WTC11 (cell line): ENCODE measurements around the gene C4BPA. TPM values are rescaled to one million over a fixed set of nuclear protein-coding genes. Genes with fewer than 3 reads are reported as not detected.

ENCODE experiments used
- ATAC-seq: fragments of 200-7000 bp; cut with Tn5 transposase; 2 replicates; pipeline ENCODE4 v1.10.0; 2021; ENCODE audit warnings: mild to moderate bottlenecking, moderate library complexity
- CTCF ChIA-PET: fragments of 300-600 bp; sonication (Branson Sonifier 250); formaldehyde crosslinking; loops from one replicate; lab custom pipeline; 2021; ENCODE audit warnings: antibody characterized with exemption; lab: Charles Lee
- POLR2A ChIA-PET: fragments of 350-600 bp; sonication (Branson Sonifier 250); formaldehyde crosslinking; loops from one replicate; lab custom pipeline; 2021; ENCODE audit warnings: antibody characterized with exemption; lab: Charles Lee
- DNase-seq: peaks from one replicate; pipeline ENCODE4 v3.0.0; 2021; ENCODE audit warnings: low spot score
- H3K27ac Mint-ChIP-seq: 2 replicates; pipeline ENCODE4 v1.8.0; 2021; ENCODE audit warnings: mixed read lengths
- H3K27me3 Mint-ChIP-seq: 2 replicates; pipeline ENCODE4 v1.8.0; 2021; ENCODE audit warnings: low read depth, mild to moderate bottlenecking, moderate library complexity, mixed read lengths
- H3K36me3 Mint-ChIP-seq: 2 replicates; pipeline ENCODE4 v1.8.0; 2021; ENCODE audit warnings: mixed read lengths
- H3K4me1 Mint-ChIP-seq: 2 replicates; pipeline ENCODE4 v1.8.0; 2022; ENCODE audit warnings: mixed read lengths
- H3K4me3 Mint-ChIP-seq: 2 replicates; pipeline ENCODE4 v1.8.0; 2021; ENCODE audit warnings: mild to moderate bottlenecking, moderate library complexity, mixed read lengths
- H3K9me3 Mint-ChIP-seq: 2 replicates; pipeline ENCODE4 v1.8.0; 2021; ENCODE audit warnings: mixed read lengths
- CREM ChIP-seq: sonication (generic); formaldehyde crosslinking; IDR thresholded peaks from 2 replicates; pipeline ENCODE4 v1.8.1; 2022; ENCODE audit warnings: mild to moderate bottlenecking, missing genetic modification reagents, moderate library complexity
- EMX1 ChIP-seq: fragments of 250-450 bp; sonication (Bioruptor Pico); IDR thresholded peaks from 2 replicates; pipeline ENCODE4 v1.8.0; 2021; ENCODE audit warnings: mild to moderate bottlenecking
- GTF2I ChIP-seq: fragments of 250-450 bp; sonication (Bioruptor Pico); conservative IDR thresholded peaks from 2 replicates; pipeline ENCODE4 v1.4.0; 2021; ENCODE audit warnings: mild to moderate bottlenecking
- IRF1 ChIP-seq: sonication (generic); formaldehyde crosslinking; IDR thresholded peaks from 2 replicates; pipeline ENCODE4 v1.8.0; 2023; ENCODE audit warnings: missing genetic modification reagents
- JAZF1 ChIP-seq: fragments of 250-450 bp; sonication (Bioruptor Pico); IDR thresholded peaks from 2 replicates; pipeline ENCODE4 v1.9.0; 2021; ENCODE audit warnings: moderate library complexity, mild to moderate bottlenecking, inconsistent platforms
- NR2C2 ChIP-seq: sonication (generic); formaldehyde crosslinking; IDR thresholded peaks from 2 replicates; pipeline ENCODE4 v1.8.0; 2022; ENCODE audit warnings: mild to moderate bottlenecking, missing genetic modification reagents
- PRRX2 ChIP-seq: fragments of 250-450 bp; sonication (Bioruptor Pico); IDR thresholded peaks from 2 replicates; pipeline ENCODE4 v1.8.0; 2021; ENCODE audit warnings: mild to moderate bottlenecking
- SOX15 ChIP-seq: fragments of 250-450 bp; sonication (Bioruptor Pico); IDR thresholded peaks from 2 replicates; pipeline ENCODE4 v1.9.0; 2021; ENCODE audit warnings: mild to moderate bottlenecking
- SP1 ChIP-seq: sonication (generic); formaldehyde crosslinking; conservative IDR thresholded peaks from 2 replicates; pipeline ENCODE4 v1.8.1; 2022; ENCODE audit warnings: missing genetic modification reagents
- TEAD4 ChIP-seq: sonication (generic); formaldehyde crosslinking; IDR thresholded peaks from 2 replicates; pipeline ENCODE4 v1.8.0; 2022; ENCODE audit warnings: mild to moderate bottlenecking, missing genetic modification reagents
- ZNF317 ChIP-seq: sonication (generic); formaldehyde crosslinking; IDR thresholded peaks from 2 replicates; pipeline ENCODE4 v1.8.1; 2023; ENCODE audit warnings: low read depth, mild to moderate bottlenecking, moderate library complexity, missing genetic modification reagents, borderline replicate concordance
- ZNF671 ChIP-seq: fragments of 250-450 bp; sonication (Bioruptor Pico); IDR thresholded peaks from 2 replicates; pipeline ENCODE4 v1.8.0; 2021; ENCODE audit warnings: mild to moderate bottlenecking
- total RNA-seq: library from RNA; stranded (reverse); gene quantifications from 3 replicates; pipeline ENCODE4 v1.2.3, GENCODE V29; 2021
- TF ChIP-seq, protein P1 (sequence below): fragments of 250-450 bp; sonication (Bioruptor Pico); conservative IDR thresholded peaks from 2 replicates; pipeline ENCODE4 v1.9.0; 2021; ENCODE audit warnings: mild to moderate bottlenecking
- TF ChIP-seq, protein P2 (sequence below): sonication (generic); formaldehyde crosslinking; IDR thresholded peaks from 2 replicates; pipeline ENCODE4 v1.8.1; 2022; ENCODE audit warnings: low read depth, mild to moderate bottlenecking, moderate library complexity, missing genetic modification reagents, borderline replicate concordance
- TF ChIP-seq, protein P3 (sequence below): fragments of 250-450 bp; sonication (Bioruptor Pico); IDR thresholded peaks from 2 replicates; pipeline ENCODE4 v1.9.0; 2021; ENCODE audit warnings: mild to moderate bottlenecking, borderline replicate concordance
- TF ChIP-seq, protein P4 (sequence below): sonication (generic); formaldehyde crosslinking; IDR thresholded peaks from 2 replicates; pipeline ENCODE4 v1.8.1; 2023; ENCODE audit warnings: mild to moderate bottlenecking, missing genetic modification reagents
- TF ChIP-seq, protein P5 (sequence below): sonication (generic); formaldehyde crosslinking; IDR thresholded peaks from 2 replicates; pipeline ENCODE4 v1.8.0; 2023; ENCODE audit warnings: mild to moderate bottlenecking, missing genetic modification reagents

Gene C4BPA
- total RNA-seq, 1 experiment from 2014 or later: 0.39 TPM

DNA sequence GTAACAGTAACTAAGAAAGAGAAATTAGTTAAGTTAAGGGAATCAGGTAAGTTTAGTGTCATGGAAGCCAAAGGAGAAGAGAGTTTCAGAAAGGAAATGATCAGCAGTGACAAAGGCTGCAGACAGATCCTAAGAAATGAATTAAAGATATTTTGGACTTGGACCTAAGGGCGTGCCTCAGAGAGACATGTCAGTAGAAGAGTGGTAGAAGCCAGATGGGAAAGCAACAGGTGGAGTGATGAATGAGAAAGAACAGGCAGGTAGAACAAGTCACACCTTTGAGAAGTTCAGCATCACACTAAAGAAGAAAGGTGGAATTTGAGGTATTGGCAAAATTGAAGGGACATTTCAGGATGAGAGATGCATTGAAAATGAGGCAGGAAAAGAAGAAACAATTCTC lies 1.4 kb upstream of the C4BPA start:
- no peak overlapping the region for H3K27ac Mint-ChIP-seq
- TF ChIP-seq NR2C2 (no peak), ZNF671 (CRISPR knock-in tag) (no peak)
- TF ChIP-seq, protein P1, sequence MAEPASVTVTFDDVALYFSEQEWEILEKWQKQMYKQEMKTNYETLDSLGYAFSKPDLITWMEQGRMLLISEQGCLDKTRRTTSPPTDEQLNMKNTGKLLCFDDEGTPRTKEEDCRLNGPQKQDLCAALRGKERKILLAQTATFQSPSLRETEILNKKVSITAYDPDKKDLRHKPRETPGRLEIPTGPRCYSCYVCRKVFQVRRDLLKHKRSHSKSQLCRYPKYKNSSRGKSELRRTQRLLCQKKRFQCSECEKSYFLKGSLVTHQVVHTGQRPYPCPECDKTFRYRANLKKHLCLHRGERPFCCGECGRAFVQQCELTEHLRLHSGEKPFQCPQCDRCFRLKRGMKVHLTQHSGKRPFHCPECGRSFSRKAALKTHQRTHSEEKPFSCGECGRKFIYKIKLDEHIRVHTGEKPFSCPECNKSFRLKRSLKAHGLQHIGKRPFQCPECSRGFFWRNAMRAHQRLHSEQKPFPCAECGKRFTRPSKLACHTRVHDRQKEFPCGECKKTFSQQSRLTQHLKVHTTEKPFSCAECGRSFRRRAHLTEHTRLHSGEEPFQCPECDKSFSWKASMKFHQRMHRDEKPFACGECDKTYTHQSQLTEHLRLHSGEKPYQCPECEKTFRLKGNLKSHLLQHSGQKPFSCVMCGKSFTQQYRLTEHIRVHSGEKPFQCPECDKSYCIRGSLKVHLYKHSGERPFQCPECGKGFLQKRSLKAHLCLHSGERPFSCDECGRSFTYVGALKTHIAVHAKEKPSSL (CRISPR knock-in tag): no peak
- TF ChIP-seq, all 79 proteins: peak for 0
- H3K4me3 Mint-ChIP-seq: no peak overlapping the region
- H3K9me3 Mint-ChIP-seq: peaks cover 15% of the 10 kb centered on the region
- CTCF ChIA-PET: no interaction called here
- H3K36me3 Mint-ChIP-seq: peaks cover 10% of the 10 kb centered on the region
- H3K4me1 Mint-ChIP-seq: peaks cover 6% of the 10 kb centered on the region
- ATAC-seq: no peak
- DNase-seq: no peak
- H3K27me3 Mint-ChIP-seq: peaks cover 7% of the 10 kb centered on the region
- POLR2A ChIA-PET: no interaction called here

DNA sequence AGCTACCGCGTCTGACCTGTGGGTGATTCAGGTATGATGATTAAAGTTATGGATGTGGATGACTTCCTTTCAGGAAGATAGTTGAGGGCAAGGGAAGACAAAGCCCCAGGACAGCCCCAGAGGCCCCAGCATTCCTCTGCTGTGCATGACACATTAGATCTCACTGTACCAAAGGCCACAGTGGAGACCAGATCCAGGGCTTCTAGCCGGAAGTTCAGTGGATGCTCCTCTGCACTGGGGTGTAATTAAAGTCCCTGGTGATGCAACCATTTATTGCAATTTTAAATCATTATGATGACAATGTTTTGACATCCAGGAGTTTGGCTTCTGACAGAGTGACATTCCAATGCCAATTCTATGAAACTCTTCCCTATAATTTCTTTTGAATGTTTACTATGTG lies 5.0 kb downstream of the C4BPA start:
- ChIA-PET POLR2A (no interaction called here), CTCF (no interaction called here)
- no peaks in the 10 kb centered on the region; the same call in 1 of the 2 replicates for H3K9me3 Mint-ChIP-seq
- no peaks in the 10 kb centered on the region for H3K36me3 Mint-ChIP-seq
- peaks cover 10% of the 10 kb centered on the region for H3K4me1 Mint-ChIP-seq
- H3K27ac Mint-ChIP-seq: no peak overlapping the region
- TF ChIP-seq, protein P1 (CRISPR knock-in tag): no peak
- TF ChIP-seq SP1 (no peak), GTF2I (CRISPR knock-in tag) (no peak), PRRX2 (CRISPR knock-in tag) (no peak), EMX1 (CRISPR knock-in tag) (no peak), CREM (CRISPR knock-in tag) (no peak), JAZF1 (CRISPR knock-in tag) (no peak), TEAD4 (CRISPR knock-in tag) (no peak), IRF1 (CRISPR knock-in tag) (no peak), ZNF317 (CRISPR knock-in tag) (no peak), SOX15 (CRISPR knock-in tag) (no peak)
- TF ChIP-seq, protein P2, sequence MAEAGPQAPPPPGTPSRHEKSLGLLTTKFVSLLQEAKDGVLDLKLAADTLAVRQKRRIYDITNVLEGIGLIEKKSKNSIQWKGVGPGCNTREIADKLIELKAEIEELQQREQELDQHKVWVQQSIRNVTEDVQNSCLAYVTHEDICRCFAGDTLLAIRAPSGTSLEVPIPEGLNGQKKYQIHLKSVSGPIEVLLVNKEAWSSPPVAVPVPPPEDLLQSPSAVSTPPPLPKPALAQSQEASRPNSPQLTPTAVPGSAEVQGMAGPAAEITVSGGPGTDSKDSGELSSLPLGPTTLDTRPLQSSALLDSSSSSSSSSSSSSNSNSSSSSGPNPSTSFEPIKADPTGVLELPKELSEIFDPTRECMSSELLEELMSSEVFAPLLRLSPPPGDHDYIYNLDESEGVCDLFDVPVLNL: no peak
- TF ChIP-seq, protein P3, sequence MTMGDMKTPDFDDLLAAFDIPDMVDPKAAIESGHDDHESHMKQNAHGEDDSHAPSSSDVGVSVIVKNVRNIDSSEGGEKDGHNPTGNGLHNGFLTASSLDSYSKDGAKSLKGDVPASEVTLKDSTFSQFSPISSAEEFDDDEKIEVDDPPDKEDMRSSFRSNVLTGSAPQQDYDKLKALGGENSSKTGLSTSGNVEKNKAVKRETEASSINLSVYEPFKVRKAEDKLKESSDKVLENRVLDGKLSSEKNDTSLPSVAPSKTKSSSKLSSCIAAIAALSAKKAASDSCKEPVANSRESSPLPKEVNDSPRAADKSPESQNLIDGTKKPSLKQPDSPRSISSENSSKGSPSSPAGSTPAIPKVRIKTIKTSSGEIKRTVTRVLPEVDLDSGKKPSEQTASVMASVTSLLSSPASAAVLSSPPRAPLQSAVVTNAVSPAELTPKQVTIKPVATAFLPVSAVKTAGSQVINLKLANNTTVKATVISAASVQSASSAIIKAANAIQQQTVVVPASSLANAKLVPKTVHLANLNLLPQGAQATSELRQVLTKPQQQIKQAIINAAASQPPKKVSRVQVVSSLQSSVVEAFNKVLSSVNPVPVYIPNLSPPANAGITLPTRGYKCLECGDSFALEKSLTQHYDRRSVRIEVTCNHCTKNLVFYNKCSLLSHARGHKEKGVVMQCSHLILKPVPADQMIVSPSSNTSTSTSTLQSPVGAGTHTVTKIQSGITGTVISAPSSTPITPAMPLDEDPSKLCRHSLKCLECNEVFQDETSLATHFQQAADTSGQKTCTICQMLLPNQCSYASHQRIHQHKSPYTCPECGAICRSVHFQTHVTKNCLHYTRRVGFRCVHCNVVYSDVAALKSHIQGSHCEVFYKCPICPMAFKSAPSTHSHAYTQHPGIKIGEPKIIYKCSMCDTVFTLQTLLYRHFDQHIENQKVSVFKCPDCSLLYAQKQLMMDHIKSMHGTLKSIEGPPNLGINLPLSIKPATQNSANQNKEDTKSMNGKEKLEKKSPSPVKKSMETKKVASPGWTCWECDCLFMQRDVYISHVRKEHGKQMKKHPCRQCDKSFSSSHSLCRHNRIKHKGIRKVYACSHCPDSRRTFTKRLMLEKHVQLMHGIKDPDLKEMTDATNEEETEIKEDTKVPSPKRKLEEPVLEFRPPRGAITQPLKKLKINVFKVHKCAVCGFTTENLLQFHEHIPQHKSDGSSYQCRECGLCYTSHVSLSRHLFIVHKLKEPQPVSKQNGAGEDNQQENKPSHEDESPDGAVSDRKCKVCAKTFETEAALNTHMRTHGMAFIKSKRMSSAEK: no peak
- TF ChIP-seq, protein P4, sequence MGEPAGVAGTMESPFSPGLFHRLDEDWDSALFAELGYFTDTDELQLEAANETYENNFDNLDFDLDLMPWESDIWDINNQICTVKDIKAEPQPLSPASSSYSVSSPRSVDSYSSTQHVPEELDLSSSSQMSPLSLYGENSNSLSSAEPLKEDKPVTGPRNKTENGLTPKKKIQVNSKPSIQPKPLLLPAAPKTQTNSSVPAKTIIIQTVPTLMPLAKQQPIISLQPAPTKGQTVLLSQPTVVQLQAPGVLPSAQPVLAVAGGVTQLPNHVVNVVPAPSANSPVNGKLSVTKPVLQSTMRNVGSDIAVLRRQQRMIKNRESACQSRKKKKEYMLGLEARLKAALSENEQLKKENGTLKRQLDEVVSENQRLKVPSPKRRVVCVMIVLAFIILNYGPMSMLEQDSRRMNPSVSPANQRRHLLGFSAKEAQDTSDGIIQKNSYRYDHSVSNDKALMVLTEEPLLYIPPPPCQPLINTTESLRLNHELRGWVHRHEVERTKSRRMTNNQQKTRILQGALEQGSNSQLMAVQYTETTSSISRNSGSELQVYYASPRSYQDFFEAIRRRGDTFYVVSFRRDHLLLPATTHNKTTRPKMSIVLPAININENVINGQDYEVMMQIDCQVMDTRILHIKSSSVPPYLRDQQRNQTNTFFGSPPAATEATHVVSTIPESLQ (CRISPR knock-in tag): no peak
- TF ChIP-seq, protein P5, sequence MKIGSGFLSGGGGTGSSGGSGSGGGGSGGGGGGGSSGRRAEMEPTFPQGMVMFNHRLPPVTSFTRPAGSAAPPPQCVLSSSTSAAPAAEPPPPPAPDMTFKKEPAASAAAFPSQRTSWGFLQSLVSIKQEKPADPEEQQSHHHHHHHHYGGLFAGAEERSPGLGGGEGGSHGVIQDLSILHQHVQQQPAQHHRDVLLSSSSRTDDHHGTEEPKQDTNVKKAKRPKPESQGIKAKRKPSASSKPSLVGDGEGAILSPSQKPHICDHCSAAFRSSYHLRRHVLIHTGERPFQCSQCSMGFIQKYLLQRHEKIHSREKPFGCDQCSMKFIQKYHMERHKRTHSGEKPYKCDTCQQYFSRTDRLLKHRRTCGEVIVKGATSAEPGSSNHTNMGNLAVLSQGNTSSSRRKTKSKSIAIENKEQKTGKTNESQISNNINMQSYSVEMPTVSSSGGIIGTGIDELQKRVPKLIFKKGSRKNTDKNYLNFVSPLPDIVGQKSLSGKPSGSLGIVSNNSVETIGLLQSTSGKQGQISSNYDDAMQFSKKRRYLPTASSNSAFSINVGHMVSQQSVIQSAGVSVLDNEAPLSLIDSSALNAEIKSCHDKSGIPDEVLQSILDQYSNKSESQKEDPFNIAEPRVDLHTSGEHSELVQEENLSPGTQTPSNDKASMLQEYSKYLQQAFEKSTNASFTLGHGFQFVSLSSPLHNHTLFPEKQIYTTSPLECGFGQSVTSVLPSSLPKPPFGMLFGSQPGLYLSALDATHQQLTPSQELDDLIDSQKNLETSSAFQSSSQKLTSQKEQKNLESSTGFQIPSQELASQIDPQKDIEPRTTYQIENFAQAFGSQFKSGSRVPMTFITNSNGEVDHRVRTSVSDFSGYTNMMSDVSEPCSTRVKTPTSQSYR (CRISPR knock-in tag): no peak
- DNase-seq (no peak), ATAC-seq (no peak)
- no peak overlapping the region for H3K4me3 Mint-ChIP-seq
- peaks cover 6% of the 10 kb centered on the region for H3K27me3 Mint-ChIP-seq
